Karpas-422 (cell line): ENCODE measurements around the gene REC114. TPM values are rescaled to one million over a fixed set of nuclear protein-coding genes. Genes with fewer than 3 reads are reported as not detected.

Experiments
- DNase-seq: peaks from one replicate; pipeline ENCODE4 v3.0.0-alpha.2; 2015
- H2AFZ ChIP-seq: fragments of 200-600 bp; sonication (generic); 2 replicates; pipeline ENCODE4 v1.6.1; 2014; ENCODE audit warnings: antibody characterized with exemption, low read length, mixed read lengths
- H3K27ac ChIP-seq: fragments of 200-600 bp; sonication (generic); 2 replicates; pipeline ENCODE4 v1.5.1; 2014; ENCODE audit warnings: mild to moderate bottlenecking, low read length, moderate library complexity
- H3K27me3 ChIP-seq: fragments of 200-600 bp; sonication (generic); 2 replicates; pipeline ENCODE4 v1.6.1; 2014; ENCODE audit warnings: low read length, mixed read lengths
- H3K36me3 ChIP-seq: fragments of 200-600 bp; sonication (generic); 2 replicates; pipeline ENCODE4 v1.6.1; 2014; ENCODE audit warnings: low read length, mixed read lengths; ENCODE audit not compliant: insufficient read depth
- H3K4me1 ChIP-seq: fragments of 200-600 bp; sonication (generic); 2 replicates; pipeline ENCODE4 v1.6.1; 2014; ENCODE audit warnings: mild to moderate bottlenecking, low read length, mixed read lengths
- H3K4me2 ChIP-seq: fragments of 200-600 bp; sonication (generic); 2 replicates; pipeline ENCODE4 v1.6.1; 2014; ENCODE audit warnings: low read length, low read depth, mild to moderate bottlenecking; ENCODE audit not compliant: poor library complexity, severe bottlenecking
- H3K4me3 ChIP-seq: fragments of 200-600 bp; sonication (generic); 2 replicates; pipeline ENCODE4 v1.5.1; 2014; ENCODE audit warnings: mild to moderate bottlenecking, antibody characterized with exemption, low read length, mixed read lengths
- H3K79me2 ChIP-seq: fragments of 200-600 bp; sonication (generic); 2 replicates; pipeline ENCODE4 v1.6.1; 2014; ENCODE audit warnings: mild to moderate bottlenecking, low read length, mixed read lengths
- H3K9ac ChIP-seq: fragments of 200-600 bp; sonication (generic); 2 replicates; pipeline ENCODE4 v1.6.0; 2014; ENCODE audit warnings: low read length
- H3K9me2 ChIP-seq: fragments of 200-600 bp; sonication (generic), shearing (Covaris generic); replicated peaks from 2 replicates; pipeline ENCODE4 v1.6.0; 2014; ENCODE audit warnings: mild to moderate bottlenecking, low read length, moderate library complexity; ENCODE audit not compliant: insufficient read depth
- H3K9me3 ChIP-seq: fragments of 300-700, 200-600 bp; sonication (generic); 2 replicates; pipeline ENCODE4 v1.6.1; 2014; ENCODE audit warnings: low read length, mixed read lengths
- H4K20me1 ChIP-seq: fragments of 200-600 bp; sonication (generic); 2 replicates; pipeline ENCODE4 v1.6.1; 2014; ENCODE audit warnings: mild to moderate bottlenecking, antibody characterized with exemption, low read length, low read depth; ENCODE audit not compliant: insufficient read depth
- total RNA-seq: library from RNA; depleted of rRNA; stranded (reverse); fragments of >200 nt; shearing (Covaris generic); gene quantifications from 2 replicates; pipeline ENCODE4 v1.2.3, GENCODE V29; 2014; ENCODE audit warnings: low replicate concordance

The REC114 gene
- total RNA-seq, 1 experiment from 2014 or later: not detected

DNA sequence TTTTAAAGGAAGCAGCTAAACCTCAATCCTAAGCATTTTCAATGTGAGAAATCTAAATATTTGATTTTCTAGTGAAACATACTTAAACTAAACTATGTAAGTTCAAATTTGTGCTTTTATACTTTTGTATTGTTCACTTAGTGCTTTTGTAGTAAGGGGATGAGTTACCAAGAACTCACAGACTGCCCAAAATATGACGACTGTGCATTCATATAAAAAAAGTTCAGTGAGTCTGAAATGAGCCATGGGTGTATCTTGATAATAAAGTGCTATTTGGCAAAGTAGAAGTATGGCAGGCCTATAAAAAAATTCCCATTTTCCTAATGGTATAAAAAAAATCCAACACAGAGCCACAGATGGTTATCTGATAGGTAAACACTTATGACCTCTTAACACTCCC lies 124.1 kb downstream of the REC114 start:
- no peaks in the 10 kb centered on the region; the same call in 1 of the 2 replicates for H3K36me3 ChIP-seq

DNA sequence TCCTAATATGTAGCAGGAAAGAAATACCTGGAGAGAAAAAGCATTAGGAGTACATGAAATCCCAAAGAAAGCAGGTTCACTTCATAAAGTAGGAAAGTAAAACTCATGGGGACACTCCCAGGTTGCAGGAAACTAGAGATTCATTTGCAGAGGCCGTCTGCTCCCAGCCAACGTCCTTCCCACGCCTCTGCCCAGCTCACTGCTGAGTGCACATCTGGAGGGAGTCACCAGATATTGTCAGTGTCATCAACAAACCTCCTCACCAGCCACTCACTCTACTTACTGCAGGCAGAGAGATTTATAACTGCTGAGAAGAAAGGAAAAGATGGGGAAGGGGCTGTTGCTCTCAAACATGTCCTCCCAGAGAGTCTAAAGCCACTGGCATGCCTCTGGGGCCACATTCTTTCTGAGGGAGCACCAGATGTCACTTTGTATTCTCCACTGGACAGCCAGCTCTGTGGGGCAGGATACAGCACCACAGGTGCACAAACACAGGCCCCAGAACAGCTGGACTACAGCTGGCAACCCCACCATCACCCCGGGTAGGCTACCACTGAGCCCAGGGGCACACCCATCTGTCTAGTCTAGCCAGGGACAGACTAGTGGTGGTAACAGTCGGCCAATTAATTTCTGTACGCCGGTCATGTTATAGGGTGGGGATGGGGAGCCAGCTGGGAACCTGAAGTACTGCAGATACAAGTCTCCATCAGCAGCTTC lies 125.8 kb downstream of the REC114 start:
- Histone ChIP-seq H2AFZ (no peak overlapping the region), H3K36me3 (0 out of 2 replicates have a peak, but pooled peaks cover 3% of the 10 kb centered on the region), H3K9ac (no peak overlapping the region)

More for the DNA sequence above, 124.1 kb downstream of the REC114 start:
- no peaks in the 10 kb centered on the region for H4K20me1 ChIP-seq
- no peak for DNase-seq
- 0 out of 2 replicates have a peak, but pooled peaks cover 4% of the 10 kb centered on the region for H3K79me2 ChIP-seq
- no peaks in the 10 kb centered on the region for H3K4me1 ChIP-seq
- no peak overlapping the region for H2AFZ ChIP-seq
- H3K9ac ChIP-seq: no peak overlapping the region
- no peak overlapping the region for H3K4me2 ChIP-seq
- H3K27ac ChIP-seq: no peak overlapping the region
- H3K27me3 ChIP-seq: no peaks in the 10 kb centered on the region
- no peak overlapping the region for H3K4me3 ChIP-seq
- no peaks in the 10 kb centered on the region for H3K9me2 ChIP-seq
- no peaks in the 10 kb centered on the region for H3K9me3 ChIP-seq

DNA sequence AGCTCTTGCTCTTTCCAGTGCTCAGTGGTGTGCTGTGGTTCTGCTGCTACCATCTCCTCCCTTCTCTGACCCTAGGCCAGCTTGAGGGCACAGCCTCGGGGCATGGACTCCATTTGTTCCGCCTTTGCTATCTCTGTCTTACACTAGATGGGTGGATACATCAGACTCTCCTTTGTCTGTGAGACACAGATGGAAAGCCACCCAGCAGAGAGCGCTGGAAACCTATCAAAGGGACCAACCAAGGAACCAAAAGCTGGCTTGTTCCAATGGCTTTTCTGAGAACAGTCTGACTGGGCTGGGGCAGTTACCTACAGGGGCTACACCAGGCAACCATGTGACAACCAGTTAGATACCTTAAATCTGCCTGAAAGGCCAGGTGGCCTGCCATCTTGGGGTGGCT lies 126.4 kb downstream of the REC114 start:
- Histone ChIP-seq H3K27ac (no peak overlapping the region), H3K4me3 (no peak overlapping the region), H3K27me3 (no peaks in the 10 kb centered on the region), H4K20me1 (no peaks in the 10 kb centered on the region), H3K4me2 (no peak overlapping the region), H3K4me1 (no peaks in the 10 kb centered on the region), H2AFZ (no peak overlapping the region), H3K9ac (no peak overlapping the region), H3K36me3 (0 out of 2 replicates have a peak, but pooled peaks cover 3% of the 10 kb centered on the region), H3K9me3 (no peaks in the 10 kb centered on the region), H3K79me2 (0 out of 2 replicates have a peak, but pooled peaks cover 4% of the 10 kb centered on the region), H3K9me2 (no peaks in the 10 kb centered on the region)
- DNase-seq: no peak

More for the DNA sequence above, 125.8 kb downstream of the REC114 start:
- DNase-seq: no peak
- Histone ChIP-seq H3K27me3 (no peaks in the 10 kb centered on the region), H4K20me1 (no peaks in the 10 kb centered on the region), H3K4me3 (no peak overlapping the region), H3K27ac (no peak overlapping the region), H3K9me2 (no peaks in the 10 kb centered on the region), H3K79me2 (0 out of 2 replicates have a peak, but pooled peaks cover 4% of the 10 kb centered on the region), H3K4me2 (no peak overlapping the region), H3K4me1 (no peaks in the 10 kb centered on the region), H3K9me3 (no peaks in the 10 kb centered on the region)

DNA sequence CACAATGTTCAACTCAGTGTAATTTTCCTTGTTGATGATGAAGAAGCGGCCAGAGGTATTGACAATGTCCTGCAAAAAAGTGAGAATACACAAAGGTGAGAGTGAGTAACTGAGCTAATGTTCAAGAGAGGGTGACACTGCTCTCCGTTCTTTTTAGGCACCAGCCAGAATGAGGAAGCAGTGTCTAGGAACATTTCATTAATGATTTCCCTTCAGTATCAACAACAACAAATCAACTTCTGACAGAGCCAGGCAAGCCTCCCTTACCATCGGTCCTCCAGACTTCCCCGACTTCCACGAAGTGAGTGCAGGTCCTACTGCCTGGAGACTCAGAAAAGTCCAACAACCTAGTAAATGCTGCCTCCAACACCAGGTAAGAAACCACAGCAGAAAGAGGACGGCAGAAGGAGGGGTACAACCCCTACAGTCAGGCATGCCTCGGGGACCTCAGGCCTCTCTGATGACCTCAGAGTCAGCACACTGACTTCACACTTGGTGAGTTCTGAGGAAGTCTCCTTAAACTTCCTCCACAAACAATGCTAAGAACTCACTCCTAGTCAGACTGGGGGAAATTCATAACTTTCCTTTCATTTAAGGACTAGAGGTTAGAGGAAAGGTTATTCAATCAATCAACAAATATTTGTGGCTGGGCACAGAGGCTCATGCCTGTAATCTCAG lies 127.5 kb downstream of the REC114 start:
- no peak overlapping the region for H2AFZ ChIP-seq
- H3K27me3 ChIP-seq: no peaks in the 10 kb centered on the region
- H3K79me2 ChIP-seq: no peaks in the 10 kb centered on the region
- no peak overlapping the region for H3K27ac ChIP-seq
- H3K4me2 ChIP-seq: no peak overlapping the region
- H3K9me2 ChIP-seq: no peaks in the 10 kb centered on the region
- no peaks in the 10 kb centered on the region for H3K9me3 ChIP-seq
- no peak for DNase-seq
- no peaks in the 10 kb centered on the region for H4K20me1 ChIP-seq
- H3K4me3 ChIP-seq: no peak overlapping the region
- no peaks in the 10 kb centered on the region for H3K4me1 ChIP-seq
- no peak overlapping the region for H3K9ac ChIP-seq
- 0 out of 2 replicates have a peak, but pooled peaks cover 3% of the 10 kb centered on the region for H3K36me3 ChIP-seq

DNA sequence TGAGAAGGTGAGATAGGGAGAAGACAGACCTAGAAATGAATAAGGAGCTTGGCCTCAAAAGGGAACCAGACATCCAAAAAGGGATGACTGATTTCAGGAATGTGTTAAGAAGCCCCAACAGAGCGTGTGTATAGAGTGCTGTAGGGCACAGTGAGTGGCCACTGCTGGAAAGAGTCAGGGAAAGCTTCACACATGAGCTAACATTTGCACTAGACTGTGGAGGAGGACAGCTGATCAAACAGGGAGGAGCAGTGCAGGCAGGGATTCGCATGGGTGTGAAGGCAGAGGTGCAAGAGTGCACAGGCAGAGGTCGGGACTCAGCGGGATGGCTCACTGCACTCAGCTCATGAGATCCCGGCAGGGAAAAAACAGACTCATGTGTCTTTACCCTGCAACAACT lies 128.4 kb downstream of the REC114 start:
- H3K27me3 ChIP-seq: no peaks in the 10 kb centered on the region
- H3K36me3 ChIP-seq: 0 out of 2 replicates have a peak, but pooled peaks cover 3% of the 10 kb centered on the region

DNA sequence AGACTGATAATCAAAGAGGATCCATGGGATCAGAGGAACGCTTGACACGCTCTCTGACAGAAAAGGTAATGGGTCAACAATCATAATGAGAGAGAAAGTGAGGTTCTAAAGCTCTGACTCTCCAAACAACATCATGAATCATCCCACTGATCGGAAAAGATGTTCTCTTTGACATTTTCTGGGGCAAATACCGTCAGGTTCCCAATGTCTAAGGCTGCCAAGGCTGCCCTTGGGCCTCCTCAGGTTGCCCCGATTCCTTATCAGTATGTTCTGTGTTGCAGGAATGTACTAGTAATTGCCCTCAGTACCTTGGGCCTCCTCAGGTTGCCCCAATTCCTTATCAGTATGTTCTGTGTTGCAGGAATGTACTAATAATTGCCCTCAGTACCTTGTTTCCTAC lies 129.3 kb downstream of the REC114 start:
- no peaks in the 10 kb centered on the region for H3K9me2 ChIP-seq
- H3K36me3 ChIP-seq: 0 out of 2 replicates have a peak, but pooled peaks cover 3% of the 10 kb centered on the region
- H3K4me3 ChIP-seq: no peak overlapping the region
- no peaks in the 10 kb centered on the region for H3K79me2 ChIP-seq
- no peak overlapping the region for H3K27ac ChIP-seq
- H3K9me3 ChIP-seq: no peaks in the 10 kb centered on the region
- no peak overlapping the region for H3K9ac ChIP-seq
- H3K4me2 ChIP-seq: no peak overlapping the region
- H3K4me1 ChIP-seq: no peaks in the 10 kb centered on the region
- H4K20me1 ChIP-seq: no peaks in the 10 kb centered on the region
- DNase-seq: no peak
- H2AFZ ChIP-seq: no peak overlapping the region
- no peaks in the 10 kb centered on the region for H3K27me3 ChIP-seq

More for the DNA sequence above, 128.4 kb downstream of the REC114 start:
- Histone ChIP-seq H3K9ac (no peak overlapping the region), H3K4me1 (no peaks in the 10 kb centered on the region), H3K27ac (no peak overlapping the region), H3K9me2 (no peaks in the 10 kb centered on the region), H3K4me3 (no peak overlapping the region), H4K20me1 (no peaks in the 10 kb centered on the region), H3K4me2 (no peak overlapping the region), H3K9me3 (no peaks in the 10 kb centered on the region), H3K79me2 (no peaks in the 10 kb centered on the region), H2AFZ (no peak overlapping the region)
- no peak for DNase-seq

DNA sequence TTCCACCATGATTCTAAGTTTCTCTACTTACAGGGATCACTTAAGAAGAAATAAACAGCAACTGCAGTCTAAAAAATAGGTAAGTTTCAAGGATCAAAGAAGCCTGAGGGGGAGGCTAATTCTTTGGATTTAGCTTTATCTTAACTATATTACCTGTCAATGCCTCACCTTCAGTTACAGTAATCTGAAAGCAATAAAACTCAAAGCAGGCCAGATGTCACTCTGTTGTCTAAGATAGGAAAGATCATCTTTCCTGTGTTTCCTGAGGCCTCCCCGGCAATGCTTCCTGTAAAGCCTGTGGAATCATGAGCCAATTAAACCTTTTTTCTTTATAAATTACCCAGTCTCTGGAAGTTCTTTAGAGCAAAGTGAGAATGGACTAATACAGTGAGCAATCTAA lies 130.1 kb downstream of the REC114 start:
- Histone ChIP-seq H3K27ac (no peak overlapping the region), H3K9me2 (no peaks in the 10 kb centered on the region), H3K27me3 (no peaks in the 10 kb centered on the region), H3K4me3 (no peak overlapping the region), H3K36me3 (0 out of 2 replicates have a peak, but pooled peaks cover 3% of the 10 kb centered on the region), H4K20me1 (no peaks in the 10 kb centered on the region), H3K4me2 (no peak overlapping the region), H3K9me3 (no peaks in the 10 kb centered on the region), H3K4me1 (no peaks in the 10 kb centered on the region), H3K9ac (no peak overlapping the region), H2AFZ (no peak overlapping the region), H3K79me2 (no peaks in the 10 kb centered on the region)
- no peak for DNase-seq

DNA sequence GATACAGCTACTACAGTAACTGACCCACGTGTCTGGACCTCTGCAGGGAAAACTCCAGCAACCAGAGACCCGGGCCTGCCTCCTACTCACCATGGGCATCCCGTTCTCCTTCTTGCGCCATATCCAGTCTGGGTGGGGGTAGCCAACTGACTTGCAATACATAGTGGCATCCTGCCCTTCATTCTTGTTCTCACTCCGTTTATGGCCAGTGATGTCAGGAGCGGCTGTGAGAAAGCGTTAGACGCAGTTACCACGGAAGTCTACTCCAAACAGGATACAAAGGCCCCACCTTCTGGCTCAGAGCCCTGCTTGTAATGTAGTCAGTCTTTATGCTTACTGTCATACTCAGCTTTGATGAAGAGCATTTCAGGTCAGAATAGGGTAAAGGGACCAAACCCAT lies 130.6 kb downstream of the REC114 start:
- no peak overlapping the region for H3K27ac ChIP-seq
- H4K20me1 ChIP-seq: no peaks in the 10 kb centered on the region
- H3K4me2 ChIP-seq: no peak overlapping the region
- no peaks in the 10 kb centered on the region for H3K27me3 ChIP-seq
- no peaks in the 10 kb centered on the region; the same call in 1 of the 2 replicates for H3K79me2 ChIP-seq
- no peak for DNase-seq
- H3K9me3 ChIP-seq: no peaks in the 10 kb centered on the region
- no peak overlapping the region for H3K9ac ChIP-seq
- H3K36me3 ChIP-seq: 0 out of 2 replicates have a peak, but pooled peaks cover 3% of the 10 kb centered on the region
- H3K4me3 ChIP-seq: no peak overlapping the region
- H3K9me2 ChIP-seq: no peaks in the 10 kb centered on the region
- no peak overlapping the region for H2AFZ ChIP-seq
- no peaks in the 10 kb centered on the region for H3K4me1 ChIP-seq
